HG03139 (cell line): Measurements from ENCODE around the gene CEP112.

Experiments
- ATAC-seq: cut with Tn5 transposase; IDR thresholded peaks from one replicate; pipeline ENCODE4 v1.9.1; 2021; ENCODE audit not compliant: unreplicated experiment

The CEP112 gene

DNA sequence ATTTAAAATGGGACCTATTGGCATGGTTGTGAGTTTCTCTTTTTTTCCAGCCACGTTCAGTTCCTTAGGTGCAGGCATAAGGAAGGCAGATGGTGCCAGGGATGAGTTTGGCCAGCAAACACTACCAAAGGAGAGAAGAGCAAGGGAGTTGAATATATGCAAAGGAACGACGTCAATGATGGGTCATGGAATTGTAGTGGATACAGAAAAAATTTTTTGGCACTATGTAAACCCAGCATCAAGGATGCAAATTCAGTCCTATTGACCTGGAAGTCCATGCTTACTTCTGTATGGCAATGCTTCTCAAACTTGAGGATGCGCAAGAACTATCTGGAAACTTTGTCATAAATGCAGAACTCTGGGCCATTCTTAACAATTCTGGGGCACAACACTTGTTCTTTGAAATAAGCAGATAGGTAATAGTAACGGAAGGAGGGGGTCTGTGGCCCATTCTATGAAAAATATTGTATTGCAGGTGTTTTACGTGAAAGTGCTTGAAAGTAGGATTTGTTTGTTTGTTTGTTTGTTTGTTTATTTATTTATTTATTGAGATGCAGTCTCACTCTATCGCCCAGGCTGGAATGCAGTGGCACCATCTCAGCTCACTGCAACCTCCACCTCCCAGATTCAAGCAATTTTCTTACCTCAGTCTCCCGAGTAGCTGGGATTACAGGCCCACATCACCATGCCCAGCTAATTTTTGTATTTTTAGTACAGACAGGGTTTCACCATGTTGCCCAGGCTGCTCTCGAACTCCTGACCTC, 19.3 kb upstream of the CEP112 start:
- ATAC-seq, result no peak

- no peak for ATAC-seq
These were observed 18.3 kb upstream of the CEP112 start for GRCh38 chr17:66210208-66210574.

GRCh38 chr17:66207936-66208335, 16.0 kb upstream of the CEP112 start:
- ATAC-seq, result no peak

DNA sequence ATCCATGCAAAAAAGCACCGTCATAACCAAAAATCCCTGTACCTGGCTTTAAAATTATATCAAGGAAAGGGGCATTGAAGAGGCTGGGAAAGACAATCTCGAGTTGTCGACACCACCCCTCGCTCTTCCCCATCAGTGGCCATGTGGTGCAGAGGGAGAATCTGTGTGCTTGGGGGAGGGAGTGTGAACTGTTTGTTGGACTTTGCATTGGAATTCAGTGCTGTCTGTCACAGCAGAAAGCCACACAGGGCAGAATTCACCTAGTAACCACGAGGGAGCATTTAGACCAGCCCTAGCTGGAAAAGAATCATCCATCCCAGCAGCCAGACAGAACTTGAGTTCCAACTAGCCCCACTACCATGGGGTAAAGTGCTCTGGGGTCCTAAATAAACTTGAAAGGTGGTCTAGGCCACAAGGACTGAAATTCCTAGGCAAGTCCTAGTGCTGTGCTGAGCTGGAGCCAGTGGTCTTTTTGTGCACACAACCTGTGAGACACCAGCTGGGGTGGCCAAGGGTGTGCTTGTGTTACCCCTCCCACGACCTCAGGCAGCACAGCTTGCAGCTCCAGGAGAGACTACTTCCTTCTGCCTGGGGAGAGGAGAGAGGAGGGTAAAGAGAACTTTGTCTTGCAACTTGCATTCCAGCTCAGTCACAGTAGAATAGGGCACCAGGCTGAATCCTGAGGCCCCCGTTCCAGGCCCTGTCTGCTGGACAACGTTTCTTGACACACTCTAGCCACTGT, 11.5 kb upstream of the CEP112 start:
- no peak for ATAC-seq

DNA sequence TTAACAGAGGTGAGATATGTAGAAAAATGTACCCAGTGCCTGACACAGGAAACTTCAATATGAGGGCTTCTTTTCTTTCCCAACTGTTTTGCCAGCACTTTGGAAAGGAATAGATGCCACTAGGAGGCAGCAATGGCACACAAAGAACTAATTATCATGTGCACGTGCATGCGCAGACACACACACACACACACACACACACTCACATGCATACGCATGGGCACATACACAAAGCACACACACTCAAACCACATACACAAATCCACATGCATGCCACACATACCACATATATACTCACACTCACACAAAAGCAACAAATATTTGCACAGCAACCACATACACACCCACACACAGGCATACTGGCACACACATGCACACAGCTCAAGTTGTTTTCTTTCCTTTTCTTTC, 8.8 kb upstream of the CEP112 start:
- no peak for ATAC-seq

- ATAC-seq, result no peak
These were observed 6.3 kb upstream of the CEP112 start for GRCh38 chr17:66198242-66198641.

DNA sequence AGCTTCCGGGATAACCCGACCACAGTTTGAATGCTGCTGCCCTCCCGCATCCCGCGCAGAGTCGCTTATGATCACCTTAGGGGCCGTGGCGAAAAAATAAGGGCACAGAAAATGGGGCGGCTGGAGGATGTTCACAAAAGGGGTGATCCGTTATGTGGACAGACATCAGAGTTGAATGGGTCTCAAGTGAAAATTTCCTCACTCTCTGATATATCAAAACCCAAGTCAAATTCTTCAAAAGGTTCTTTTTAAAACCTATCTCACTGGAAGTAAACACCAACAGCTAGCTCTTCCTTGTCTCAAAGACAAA, 400 bp upstream of the CEP112 start:
- no peak for ATAC-seq

DNA sequence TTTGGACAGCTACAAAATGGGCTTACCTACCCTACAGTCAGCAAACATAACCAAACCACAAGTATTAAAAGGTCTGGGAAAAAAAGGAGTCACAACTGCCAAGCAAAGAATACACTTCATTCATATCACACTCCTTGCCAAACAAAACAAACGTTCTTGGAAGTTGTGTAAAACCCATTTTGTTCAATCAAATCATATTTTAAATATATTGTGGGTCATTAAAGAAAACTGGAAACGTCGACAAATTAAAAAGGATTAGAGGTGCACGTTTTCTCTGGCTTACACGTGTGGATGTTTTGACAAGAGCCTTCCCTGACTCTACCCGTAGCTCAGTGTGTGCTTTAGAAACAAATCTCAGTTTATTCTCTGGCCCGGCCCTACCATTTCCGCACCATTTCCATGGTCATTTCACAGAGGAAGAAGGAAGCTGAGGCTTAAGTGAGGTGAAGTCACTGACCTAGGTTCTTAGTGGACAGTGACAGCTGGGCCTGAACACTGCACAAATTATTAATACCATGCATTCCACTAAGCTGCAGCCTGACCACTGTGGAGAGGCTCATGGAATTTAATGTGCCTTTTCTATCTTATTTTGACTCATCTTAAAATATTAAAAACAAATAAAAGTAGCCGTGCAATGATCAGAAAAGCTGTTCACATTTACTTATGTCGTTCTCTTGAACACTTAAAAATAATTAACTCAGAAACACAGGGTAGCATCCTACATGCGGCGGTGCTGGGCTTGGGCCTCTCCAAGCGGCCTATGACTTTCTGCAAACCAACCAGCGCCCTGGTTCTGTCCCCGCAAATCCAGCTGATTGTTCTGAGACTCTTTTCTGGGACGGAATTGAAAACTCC, 968 bp downstream of the CEP112 start:
- no peak for ATAC-seq

DNA sequence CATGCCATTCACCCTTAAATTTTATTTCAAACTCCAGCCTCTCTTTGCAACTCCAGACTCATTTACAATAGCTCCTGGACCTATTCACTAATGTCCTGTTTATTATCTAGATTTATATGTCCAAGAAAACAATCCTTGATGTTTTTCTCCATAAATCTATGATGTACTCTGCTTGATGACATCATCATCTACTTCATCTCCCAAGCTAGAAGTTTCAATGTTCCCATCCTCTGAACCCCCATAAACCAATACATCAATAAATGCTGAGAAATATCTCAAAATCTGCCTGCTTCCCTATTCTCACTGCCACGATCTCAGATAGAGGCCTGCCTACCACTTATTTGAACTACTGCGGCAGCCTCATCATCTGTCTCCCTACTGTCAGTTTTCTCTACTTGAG, 4.2 kb downstream of the CEP112 start:
- no peak for ATAC-seq

DNA sequence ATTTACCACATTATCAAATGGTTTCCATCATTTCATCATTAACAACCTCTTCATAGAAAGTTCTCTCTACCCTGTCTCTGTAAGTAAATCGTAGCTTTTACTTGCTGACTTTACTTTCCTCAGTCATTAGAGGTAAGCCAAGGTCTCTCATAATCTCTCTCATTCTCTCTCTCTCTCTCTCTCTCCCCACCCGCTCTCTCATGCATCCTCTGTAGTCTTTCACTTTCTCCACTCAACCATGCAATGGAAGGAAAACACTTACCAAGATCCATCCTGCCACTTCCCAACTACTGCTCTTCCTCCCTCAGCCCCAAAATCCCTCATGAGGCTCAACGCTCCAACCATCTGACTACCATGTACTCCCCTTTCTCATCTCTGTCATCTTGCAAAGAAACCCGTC, 6.1 kb downstream of the CEP112 start:
- no peak for ATAC-seq

GRCh38 chr17:66184392-66184791, 7.5 kb downstream of the CEP112 start:
- no peak for ATAC-seq

GRCh38 chr17:66183529-66183928, 8.4 kb downstream of the CEP112 start:
- ATAC-seq, result no peak

- no peak for ATAC-seq
These were observed 13.3 kb downstream of the CEP112 start for GRCh38 chr17:66178642-66179041.

DNA sequence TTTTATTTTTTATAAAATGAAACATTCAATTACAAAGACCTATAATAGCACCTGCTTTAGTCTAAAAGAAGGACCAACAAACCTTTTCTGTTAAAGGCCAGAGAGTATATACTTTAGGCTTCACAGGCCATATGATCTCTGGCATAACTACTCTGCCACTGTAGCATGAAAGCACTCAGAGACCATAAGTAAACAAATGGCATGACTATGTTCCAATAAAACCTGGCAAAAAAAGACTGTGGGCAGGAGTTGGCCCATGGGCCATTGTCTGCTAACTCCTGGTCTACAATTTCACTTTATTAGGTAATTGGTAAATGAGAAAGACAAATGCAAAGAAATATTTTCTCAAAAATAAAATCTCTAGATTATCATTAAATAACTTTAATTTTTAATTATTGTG, 14.9 kb downstream of the CEP112 start:
- ATAC-seq, result no peak

GRCh38 chr17:66175892-66176291, 16.0 kb downstream of the CEP112 start:
- no peak for ATAC-seq

DNA sequence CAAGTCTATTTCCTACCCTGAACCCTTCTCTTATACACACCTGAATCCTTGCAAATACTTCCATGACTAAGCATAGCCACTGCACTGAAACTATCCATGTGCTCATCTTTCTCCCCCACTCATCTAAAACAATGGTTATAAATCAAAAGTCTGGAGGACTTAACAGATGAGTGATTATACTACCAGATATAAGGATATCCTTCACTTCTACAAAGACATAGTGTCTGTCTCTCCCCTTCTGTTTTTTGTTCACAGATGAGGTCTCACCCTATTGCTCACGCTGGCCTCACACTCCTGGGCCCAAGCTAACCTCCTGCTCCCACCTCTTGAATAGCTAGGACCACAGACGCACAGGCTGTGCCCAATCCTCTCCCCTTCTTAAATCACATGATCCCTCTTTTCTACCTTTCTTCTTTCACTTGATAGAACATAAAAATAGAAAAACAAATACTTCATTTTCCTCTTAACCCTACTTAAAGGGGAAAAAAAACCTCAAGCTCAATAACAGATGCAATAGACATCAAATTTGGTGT, 19.2 kb downstream of the CEP112 start:
- no peak for ATAC-seq

DNA sequence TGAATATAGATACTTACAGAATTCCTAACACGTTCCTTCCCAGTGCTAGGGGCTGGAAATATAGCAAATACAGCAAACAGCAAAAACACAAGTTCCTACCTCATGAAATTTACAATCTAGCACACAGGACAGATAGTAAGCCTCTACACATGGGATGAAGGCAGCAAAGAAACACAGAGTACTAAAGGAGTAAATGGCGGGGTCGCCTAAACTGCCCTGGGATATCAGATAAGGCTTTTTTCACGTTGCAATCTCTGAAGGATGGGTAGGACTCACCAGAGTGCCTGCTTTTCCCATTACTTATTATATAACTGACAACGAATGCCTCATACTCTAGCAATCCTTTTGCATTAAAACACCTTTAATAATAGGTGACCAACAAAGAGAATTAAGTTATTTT, 19.8 kb downstream of the CEP112 start:
- ATAC-seq, result no peak

DNA sequence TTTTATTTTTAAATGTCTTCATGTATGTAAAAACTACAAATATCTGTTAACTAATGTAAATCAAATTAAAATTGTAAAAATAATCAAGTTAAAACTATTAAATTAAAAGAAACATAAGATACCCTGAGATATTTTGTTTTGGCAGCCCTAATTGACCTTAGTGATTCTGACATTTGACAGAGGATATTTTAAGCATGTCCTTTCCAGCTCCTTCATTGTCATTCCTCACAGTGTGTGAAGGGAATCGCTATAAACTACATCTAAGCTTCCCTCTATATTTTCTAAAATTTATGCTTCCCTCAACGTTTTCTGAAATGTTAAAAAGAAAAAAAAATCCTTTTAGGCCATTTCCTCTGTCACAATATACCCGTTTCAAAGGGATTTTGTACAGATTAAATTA, 20.2 kb downstream of the CEP112 start:
- ATAC-seq, result no peak

- ATAC-seq, result no peak
These were observed 20.8 kb downstream of the CEP112 start for GRCh38 chr17:66171172-66171571.

DNA sequence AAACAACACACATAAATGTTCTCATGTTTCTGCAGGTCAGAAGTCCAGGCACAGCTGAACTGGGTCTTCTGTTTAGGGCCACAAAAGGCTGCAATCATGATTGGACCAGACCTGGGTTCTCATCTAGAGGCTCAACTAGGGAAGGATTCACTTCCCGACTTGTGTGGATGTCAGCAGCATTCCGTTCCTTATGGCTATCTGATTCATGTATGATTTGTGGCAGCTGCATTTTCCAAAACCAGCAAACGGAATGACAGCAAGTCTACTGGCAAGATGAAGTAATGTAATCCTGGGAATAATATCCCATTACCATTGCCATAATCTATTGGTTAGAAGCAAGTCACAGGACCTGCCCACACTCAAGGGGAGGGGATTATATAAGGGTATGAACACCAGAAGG, 22.1 kb downstream of the CEP112 start:
- ATAC-seq, result no peak

- no peak for ATAC-seq
These were observed 24.6 kb downstream of the CEP112 start for GRCh38 chr17:66167189-66167815.
